H9 (cell line): Measurements from ENCODE around the gene HTRA1. TPM values are rescaled to one million over a fixed set of nuclear protein-coding genes. Genes with fewer than 3 reads are reported as not detected.

Experiments used
- DNase-seq: peaks from one replicate; pipeline ENCODE4 v3.0.0-alpha.2; 2017
- H2AFZ ChIP-seq: one replicate; pipeline ENCODE4 v1.6.1; 2013; ENCODE audit warnings: mild to moderate bottlenecking, low read length, control low read depth, moderate library complexity
- H2AK5ac ChIP-seq: 2 replicates; pipeline ENCODE4 v1.6.1; 2013; ENCODE audit warnings: low read length, control low read depth, mixed read lengths; ENCODE audit not compliant: insufficient read length
- H2BK120ac ChIP-seq: one replicate; pipeline ENCODE4 v1.6.1; 2013; ENCODE audit warnings: low read depth, mild to moderate bottlenecking, low read length, control low read depth, inconsistent platforms; ENCODE audit not compliant: poor library complexity, severe bottlenecking
- H2BK12ac ChIP-seq: 2 replicates; pipeline ENCODE4 v1.6.1; 2013; ENCODE audit warnings: low read length, control low read depth, mixed read lengths, low read depth; ENCODE audit not compliant: insufficient read length
- H2BK15ac ChIP-seq: 2 replicates; pipeline ENCODE4 v1.6.1; 2013; ENCODE audit warnings: low read depth, low read length, control low read depth
- H2BK20ac ChIP-seq: one replicate; pipeline ENCODE4 v1.6.1; 2013; ENCODE audit warnings: low read depth, mild to moderate bottlenecking, low read length, control low read depth, inconsistent platforms; ENCODE audit not compliant: poor library complexity, severe bottlenecking
- H2BK5ac ChIP-seq: 2 replicates; pipeline ENCODE4 v1.6.1; 2013; ENCODE audit warnings: low read length, control low read depth, mixed read lengths; ENCODE audit not compliant: insufficient read length
- H3K14ac ChIP-seq: 2 replicates; pipeline ENCODE4 v1.6.1; 2013; ENCODE audit warnings: low read length, control low read depth; ENCODE audit not compliant: insufficient read depth
- H3K18ac ChIP-seq: 2 replicates; pipeline ENCODE4 v1.6.1; 2013; ENCODE audit warnings: low read depth, mild to moderate bottlenecking, mixed read lengths, low read length, control low read depth; ENCODE audit not compliant: insufficient read length
- H3K23ac ChIP-seq: 2 replicates; pipeline ENCODE4 v1.6.1; 2013; ENCODE audit warnings: low read length, control low read depth, mixed read lengths, low read depth; ENCODE audit not compliant: insufficient read length
- H3K23me2 ChIP-seq: 2 replicates; pipeline ENCODE4 v1.6.1; 2013; ENCODE audit warnings: low read depth, mild to moderate bottlenecking, mixed read lengths, low read length, control low read depth; ENCODE audit not compliant: insufficient read length, poor library complexity, severe bottlenecking
- H3K27ac ChIP-seq: 2 replicates; pipeline ENCODE4 v1.5.1; 2013; ENCODE audit warnings: low read length, control low read depth, mixed read lengths, low read depth; ENCODE audit not compliant: insufficient read length
- H3K27me3 ChIP-seq: 2 replicates; pipeline ENCODE4 v1.6.1; 2013; ENCODE audit warnings: low read length, control low read depth, inconsistent platforms; ENCODE audit not compliant: insufficient read depth
- H3K4ac ChIP-seq: 2 replicates; pipeline ENCODE4 v1.6.1; 2013; ENCODE audit warnings: low read depth, mild to moderate bottlenecking, control low read depth, inconsistent platforms, low read length, moderate library complexity
- H3K4me1 ChIP-seq: 2 replicates; pipeline ENCODE4 v1.6.1; 2013; ENCODE audit warnings: low read length, control low read depth, inconsistent platforms; ENCODE audit not compliant: insufficient read depth
- H3K4me2 ChIP-seq: 2 replicates; pipeline ENCODE4 v1.6.1; 2013; ENCODE audit warnings: low read length, control low read depth, mixed read lengths; ENCODE audit not compliant: insufficient read length, insufficient read depth
- H3K56ac ChIP-seq: 2 replicates; pipeline ENCODE4 v1.6.1; 2013; ENCODE audit warnings: low read depth, mild to moderate bottlenecking, mixed read lengths, low read length, control low read depth; ENCODE audit not compliant: insufficient read length
- H3K79me1 ChIP-seq: 2 replicates; pipeline ENCODE4 v1.6.1; 2013; ENCODE audit warnings: low read depth, mild to moderate bottlenecking, moderate library complexity, low read length, control low read depth, inconsistent platforms; ENCODE audit not compliant: insufficient read depth, poor library complexity, severe bottlenecking
- H3K79me2 ChIP-seq: 2 replicates; pipeline ENCODE4 v1.6.1; 2013; ENCODE audit warnings: low read length, control low read depth, inconsistent platforms; ENCODE audit not compliant: insufficient read depth
- H3K9ac ChIP-seq: 2 replicates; pipeline ENCODE4 v1.6.1; 2013; ENCODE audit warnings: low read length, control low read depth, mixed read lengths; ENCODE audit not compliant: insufficient read length; ENCODE audit errors: extremely low read depth
- H3K9me3 ChIP-seq: one replicate; pipeline ENCODE4 v1.6.1; 2013; ENCODE audit warnings: low read depth, low read length, inconsistent platforms; ENCODE audit not compliant: control insufficient read depth
- H3T11ph ChIP-seq: one replicate; pipeline ENCODE4 v1.6.1; 2013; ENCODE audit warnings: mild to moderate bottlenecking, low read length, control low read depth, inconsistent platforms
- H4K20me1 ChIP-seq: one replicate; pipeline ENCODE4 v1.6.1; 2013; ENCODE audit not compliant: control insufficient read depth, insufficient read length, insufficient read depth
- H4K5ac ChIP-seq: 2 replicates; pipeline ENCODE4 v1.6.1; 2013; ENCODE audit warnings: low read depth, mild to moderate bottlenecking, mixed read lengths, low read length, control low read depth; ENCODE audit not compliant: insufficient read length
- H4K8ac ChIP-seq: replicated peaks from 2 replicates; pipeline ENCODE4 v1.6.1; 2013; ENCODE audit warnings: low read length, control low read depth, mixed read lengths, low read depth; ENCODE audit not compliant: insufficient read length
- H4K91ac ChIP-seq: 2 replicates; pipeline ENCODE4 v1.6.1; 2013; ENCODE audit warnings: low read depth, mild to moderate bottlenecking, moderate library complexity, mixed read lengths, low read length, control low read depth; ENCODE audit not compliant: insufficient read length
- H3K27ac Mint-ChIP-seq, 3 experiments: 2 replicates in 2 of 3; 3 replicates in 1 of 3; pipeline ENCODE4 v1.8.0; 2020 to 2021; ENCODE audit warnings: mixed read lengths in 3 of 3, mild to moderate bottlenecking in 1 of 3, moderate library complexity in 1 of 3
- H3K27me3 Mint-ChIP-seq: 2 replicates; pipeline ENCODE4 v1.8.0; 2021; ENCODE audit warnings: low read depth, mild to moderate bottlenecking, moderate library complexity, mixed read lengths
- H3K36me3 Mint-ChIP-seq, 3 experiments: 2 replicates in 2 of 3; 3 replicates in 1 of 3; pipeline ENCODE4 v1.8.0; 2020 to 2021; ENCODE audit warnings: low read depth in 3 of 3, mixed read lengths in 3 of 3; ENCODE audit not compliant: insufficient read depth in 1 of 3
- H3K4me1 Mint-ChIP-seq, 2 experiments: 2 replicates each; pipeline ENCODE4 v1.8.0; 2020; ENCODE audit warnings: mixed read lengths in 2 of 2
- H3K4me3 Mint-ChIP-seq, 2 experiments: 2 replicates in 1 of 2; 3 replicates in 1 of 2; pipeline ENCODE4 v1.8.0; 2020 to 2021; ENCODE audit warnings: mild to moderate bottlenecking in 2 of 2, mixed read lengths in 2 of 2, moderate library complexity in 1 of 2
- H3K9me3 Mint-ChIP-seq, 2 experiments: 2 replicates in 1 of 2; 3 replicates in 1 of 2; pipeline ENCODE4 v1.8.0; 2020; ENCODE audit warnings: mild to moderate bottlenecking in 2 of 2, mixed read lengths in 2 of 2, moderate library complexity in 1 of 2
- CTCF ChIP-seq: fragments of 200-600 bp; sonication (generic); conservative IDR thresholded peaks from 3 replicates; pipeline ENCODE4 v1.8.0; 2021; ENCODE audit warnings: antibody characterized with exemption, mild to moderate bottlenecking
- WGBS: extraction: QIAGEN DNeasy Blood & Tissue Kit; methylation state at CpG from one replicate; pipeline ENCODE4 v1.1.7; 2013; ENCODE audit warnings: missing lambda C conversion rate, low lambda C conversion rate, mixed read lengths; ENCODE audit not compliant: insufficient read length; ENCODE audit errors: extremely low coverage; 5-methylcytosine and 5-hydroxymethylcytosine counted together
- total RNA-seq: library from RNA; stranded (reverse); gene quantifications from 2 replicates; pipeline ENCODE4 v1.2.1, GENCODE V29; 2021

Gene HTRA1
- total RNA-seq, 1 experiment from 2014 or later, result 11.1 TPM

GRCh38 chr10:122424059-122424458 is 37.3 kb upstream of the HTRA1 start:
- Histone ChIP-seq H2AK5ac (no peak overlapping the region), H2BK12ac (no peak overlapping the region)
- H3K4me1 Mint-ChIP-seq, result peaks cover 8 to 15% of the 10 kb centered on the region in 2 experiments; a peak in 3 of 4 replicates

More at GRCh38 chr10:122424059-122424458, 37.3 kb upstream of the HTRA1 start:
- Histone ChIP-seq H3K4ac (no peak overlapping the region), H4K8ac (no peak overlapping the region), H2BK120ac (no peak overlapping the region), H4K5ac (no peak overlapping the region), H2BK20ac (no peak overlapping the region), H3K27ac (no peak overlapping the region), H4K20me1 (no peaks in the 10 kb centered on the region), H3K79me2 (no peaks in the 10 kb centered on the region), H3K23me2 (no peaks in the 10 kb centered on the region), H3K9ac (no peak overlapping the region), H3K4me2 (no peak overlapping the region), H3K4me1 (peaks cover 2% of the 10 kb centered on the region; the same call in 1 of the 2 replicates), H2AFZ (no peak overlapping the region), H3K9me3 (no peaks in the 10 kb centered on the region), H3K23ac (no peak overlapping the region), H4K91ac (no peak overlapping the region), H3K14ac (no peak overlapping the region), H2BK15ac (no peak overlapping the region), H3K79me1 (no peaks in the 10 kb centered on the region), H3K56ac (no peak overlapping the region), H3K18ac (no peak overlapping the region), H2BK5ac (no peak overlapping the region), H3K27me3 (no peaks in the 10 kb centered on the region), H3T11ph (no peak overlapping the region)
- H3K4me3 Mint-ChIP-seq, result no peak overlapping the region
- no peaks in the 10 kb centered on the region for H3K9me3 Mint-ChIP-seq
- TF ChIP-seq CTCF, result no peak
- no peak for DNase-seq
- H3K36me3 Mint-ChIP-seq, result peaks cover 2 to 31% (median 16%) of the 10 kb centered on the region in 3 experiments; a peak in 5 of 7 replicates
- H3K27ac Mint-ChIP-seq, result no peak overlapping the region
- WGBS, result no CpG with 5 or more reads among the region's 2 CpGs
- no peaks in the 10 kb centered on the region for H3K27me3 Mint-ChIP-seq
